GF-D8 (cell line): ENCODE measurements around the gene MIAT.
"Not testable (repeated sequence)": the region's sequence is repeated elsewhere in the genome, so short reads cannot be mapped to it uniquely, and the experiment has no call there.

Experiments
- DNase-seq: peaks from one replicate; lab custom pipeline; 2025; lab: John Stamatoyannopoulos, UW

MIAT gene

DNA sequence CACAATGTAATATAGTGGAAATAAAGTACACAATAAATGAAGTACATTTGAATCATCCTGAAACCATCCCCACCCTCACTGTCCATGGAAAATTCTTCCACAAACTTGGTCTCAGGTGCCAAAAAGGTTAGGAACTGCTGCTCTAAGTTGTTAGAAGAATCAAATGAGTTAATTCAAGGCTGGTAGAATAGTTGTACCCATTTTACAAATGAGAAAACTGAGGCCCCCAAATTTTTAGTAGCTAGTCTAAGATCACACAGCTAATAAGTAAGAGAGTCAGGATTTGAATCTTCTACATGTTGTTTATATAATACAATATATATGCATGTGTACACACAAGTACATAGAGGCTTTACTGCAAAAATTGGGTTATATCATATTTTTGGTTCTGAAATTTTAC, 43.1 kb downstream of the MIAT start:
- DNase-seq = no peak

DNA sequence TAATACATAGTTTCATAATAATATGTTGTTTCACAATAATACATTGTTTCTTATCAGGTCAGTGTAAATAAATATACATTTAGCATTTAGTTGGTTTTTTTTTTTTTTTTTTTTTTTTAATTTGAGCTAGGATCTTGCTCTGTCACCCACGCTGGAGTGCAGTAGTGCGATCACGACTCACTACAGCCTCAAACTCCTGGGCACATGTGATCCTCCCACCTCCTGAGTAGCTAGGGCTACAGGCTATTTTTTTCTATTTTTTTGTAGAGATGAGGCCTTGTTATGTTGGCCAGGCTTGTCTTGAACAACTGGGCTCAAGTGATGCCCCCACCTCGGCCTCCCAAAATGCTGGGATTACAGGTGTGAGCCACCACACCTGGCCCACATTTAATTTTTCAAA, 43.5 kb downstream of the MIAT start:
- DNase-seq = no peak

DNA sequence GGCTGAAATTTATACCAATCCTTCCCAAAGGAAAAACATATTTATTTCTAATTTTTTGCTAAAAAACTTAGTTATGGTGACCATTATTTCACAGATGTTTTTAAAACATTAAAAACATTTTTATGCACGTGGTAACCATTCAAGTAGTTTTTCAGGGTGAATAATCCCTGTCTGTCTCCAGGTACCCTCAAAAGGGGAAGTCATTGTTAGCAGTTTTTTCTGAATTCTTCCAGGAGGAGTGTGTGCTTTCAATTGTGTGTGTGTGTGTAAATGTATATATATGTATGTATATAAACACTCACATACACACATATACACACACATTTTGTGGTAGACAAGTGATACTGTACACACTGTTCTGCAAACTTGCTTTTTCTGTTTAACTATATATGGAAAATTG, 43.9 kb downstream of the MIAT start:
- DNase-seq = no peak

DNA sequence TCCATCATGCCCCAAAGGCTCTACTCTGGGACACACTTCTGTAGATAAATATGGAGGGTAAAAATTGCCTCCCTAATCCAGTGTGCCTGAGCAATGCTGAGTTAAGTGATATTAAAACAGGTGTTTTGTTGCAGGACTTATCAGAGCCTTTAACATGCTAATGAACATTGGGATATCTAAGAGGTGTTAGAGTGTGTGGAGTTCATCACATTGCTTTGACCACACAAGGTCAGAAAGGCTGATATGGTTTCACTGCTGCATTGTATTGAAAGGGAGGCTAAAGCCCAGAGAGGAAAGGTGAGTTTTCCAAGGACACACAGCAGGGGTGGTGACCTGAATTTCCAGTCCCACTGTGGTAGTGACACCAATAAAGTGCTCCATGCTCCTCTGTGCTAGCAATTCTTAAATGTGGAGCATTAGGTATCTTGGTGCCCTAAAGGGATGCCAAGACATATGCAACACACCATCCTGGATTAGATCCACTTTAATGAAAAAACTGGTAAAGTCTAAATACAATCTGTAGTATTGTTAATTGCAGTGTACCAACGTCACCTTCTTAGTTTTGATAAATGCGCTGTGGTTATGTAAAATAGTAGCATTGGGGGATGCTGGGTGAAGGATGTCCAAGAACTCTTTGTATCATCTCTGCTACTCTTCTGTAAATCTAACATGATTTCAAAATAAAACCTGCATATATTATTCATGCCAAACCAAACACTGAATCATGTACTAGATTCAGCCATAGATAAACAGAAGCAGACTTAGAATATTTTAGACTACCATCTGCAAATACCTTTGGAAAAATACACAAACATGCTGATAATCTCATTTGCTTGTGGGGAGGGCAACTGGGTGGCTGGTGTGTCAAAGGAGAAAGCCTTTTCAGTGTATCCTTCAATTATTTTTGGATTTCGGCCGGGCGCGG, 45.8 kb downstream of the MIAT start:
- no peak for DNase-seq

DNA sequence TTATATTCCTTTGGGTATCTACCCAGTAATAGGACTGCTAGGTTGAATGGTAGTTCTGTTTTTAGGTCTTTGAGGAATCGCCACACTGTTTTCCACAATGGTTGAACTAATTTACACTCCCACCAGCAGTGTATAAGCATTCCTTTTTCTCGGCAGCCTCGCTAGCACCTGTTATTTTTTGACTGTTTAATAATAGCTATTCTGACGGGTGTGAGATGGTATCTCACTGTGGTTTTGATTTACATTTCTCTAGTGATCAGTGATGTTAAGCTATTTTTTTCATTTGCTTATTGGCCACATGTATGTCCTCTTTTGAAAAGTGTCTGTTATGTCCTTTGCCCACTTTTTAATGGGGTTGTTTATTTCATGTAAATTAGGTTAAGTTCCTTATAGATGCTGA, 48.0 kb downstream of the MIAT start:
- DNase-seq = not testable (repeated sequence)

DNA sequence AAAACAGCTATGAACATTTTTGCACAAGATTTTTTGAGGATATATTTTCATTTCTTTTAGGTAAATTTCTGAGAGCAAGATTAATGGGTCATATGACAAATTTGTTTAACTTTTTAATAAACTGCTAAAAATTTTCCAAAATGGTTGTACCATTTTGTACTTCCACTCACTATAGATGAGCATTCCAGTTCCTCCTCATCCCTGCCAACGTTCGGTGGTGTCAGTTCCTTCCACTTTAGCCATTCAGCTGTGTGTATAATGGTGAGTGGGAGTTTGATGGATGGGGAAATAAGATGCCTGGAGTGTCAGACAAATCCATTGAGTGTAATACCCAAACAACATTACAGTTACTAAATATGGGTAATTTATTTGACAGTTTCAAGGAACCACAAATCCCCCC, 49.7 kb downstream of the MIAT start:
- no peak for DNase-seq

DNA sequence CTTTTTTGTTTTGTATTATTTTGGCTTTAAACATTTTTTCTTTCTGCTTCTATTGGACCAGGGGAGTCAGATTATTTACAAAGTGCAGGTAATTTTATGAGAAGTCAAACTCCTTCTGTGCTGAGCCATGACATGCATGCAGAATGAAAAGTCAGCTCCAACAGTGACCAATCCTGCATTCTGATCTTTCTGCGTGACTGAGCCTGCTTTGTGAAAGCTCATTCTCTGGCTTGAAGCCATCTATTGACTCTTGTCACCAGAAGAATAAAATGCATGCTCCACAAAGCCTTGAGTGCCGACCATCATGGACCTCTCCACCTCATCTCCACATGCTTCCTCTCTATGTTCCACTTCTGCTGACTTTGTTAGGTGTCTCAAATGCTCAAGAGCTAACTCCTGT, 50.2 kb downstream of the MIAT start:
- DNase-seq = no peak

DNA sequence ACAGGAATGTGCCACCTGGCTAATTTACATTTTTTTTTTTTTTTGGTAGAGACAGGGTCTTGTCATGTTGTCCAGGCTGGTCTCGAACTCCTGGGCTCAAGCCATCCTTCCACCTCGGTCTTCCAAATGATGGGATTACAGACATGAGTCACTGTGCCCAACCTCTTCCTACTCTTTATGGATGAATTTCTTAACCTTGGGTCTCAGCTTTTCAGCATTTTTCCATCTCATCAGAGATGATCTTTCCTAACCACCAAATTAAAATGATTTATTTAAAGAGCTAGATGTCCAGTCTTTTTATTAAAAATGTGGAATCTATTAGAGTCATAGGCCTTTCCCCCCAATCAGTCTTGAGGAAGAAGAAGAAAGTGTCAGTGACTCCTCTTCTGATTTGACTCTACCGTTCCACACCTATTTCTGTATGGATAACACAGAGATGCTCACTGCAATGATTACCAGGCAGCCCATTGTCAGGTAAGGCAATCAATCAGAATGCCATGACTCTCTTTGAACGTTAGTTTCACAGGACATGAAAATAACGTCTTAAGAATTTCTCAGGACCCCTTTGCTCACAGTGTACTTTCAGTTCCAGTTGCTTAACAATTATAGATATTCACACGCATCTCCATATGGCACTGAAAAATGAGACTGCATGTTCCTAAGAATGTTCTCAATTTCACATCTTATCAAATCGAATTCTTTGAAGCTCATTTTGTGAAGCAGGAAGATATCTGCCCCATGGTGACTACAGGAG, 51.0 kb downstream of the MIAT start:
- DNase-seq = no peak

DNA sequence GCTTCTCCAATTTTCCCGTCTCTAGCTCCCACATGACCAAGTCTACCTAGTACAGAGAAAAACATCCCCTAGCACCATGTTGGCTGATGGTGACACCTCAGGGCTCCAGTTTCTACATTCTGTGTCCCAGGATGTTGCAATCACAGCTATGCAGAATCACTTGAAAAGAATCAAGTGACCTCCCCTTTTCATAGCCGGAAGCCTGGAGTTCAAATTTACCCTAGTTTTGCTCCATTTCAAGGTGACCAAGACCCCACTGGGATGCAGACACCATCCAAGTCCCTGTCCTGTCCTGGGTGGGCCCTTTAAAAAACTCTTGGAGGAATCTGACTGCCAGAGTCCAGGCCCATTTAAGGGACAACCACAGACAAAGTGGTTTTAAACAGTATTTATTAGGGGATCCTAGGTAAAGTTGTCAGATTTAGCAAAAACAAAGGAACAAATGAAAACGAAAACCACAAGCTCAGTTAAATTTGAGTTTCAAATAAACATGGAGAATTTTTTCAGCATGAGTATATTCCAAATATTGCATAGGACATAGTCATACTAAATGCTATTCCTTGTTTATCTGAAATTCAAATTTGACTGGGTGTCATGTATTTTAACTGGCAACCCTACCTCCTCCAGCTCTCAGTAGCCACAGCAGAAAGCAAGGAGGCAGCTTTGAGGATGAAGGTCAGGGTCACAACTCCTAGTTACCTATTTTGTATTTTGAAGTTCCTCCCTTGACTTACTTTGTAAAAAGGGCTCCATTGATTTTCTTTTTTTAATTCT, 52.4 kb downstream of the MIAT start:
- DNase-seq = no peak

DNA sequence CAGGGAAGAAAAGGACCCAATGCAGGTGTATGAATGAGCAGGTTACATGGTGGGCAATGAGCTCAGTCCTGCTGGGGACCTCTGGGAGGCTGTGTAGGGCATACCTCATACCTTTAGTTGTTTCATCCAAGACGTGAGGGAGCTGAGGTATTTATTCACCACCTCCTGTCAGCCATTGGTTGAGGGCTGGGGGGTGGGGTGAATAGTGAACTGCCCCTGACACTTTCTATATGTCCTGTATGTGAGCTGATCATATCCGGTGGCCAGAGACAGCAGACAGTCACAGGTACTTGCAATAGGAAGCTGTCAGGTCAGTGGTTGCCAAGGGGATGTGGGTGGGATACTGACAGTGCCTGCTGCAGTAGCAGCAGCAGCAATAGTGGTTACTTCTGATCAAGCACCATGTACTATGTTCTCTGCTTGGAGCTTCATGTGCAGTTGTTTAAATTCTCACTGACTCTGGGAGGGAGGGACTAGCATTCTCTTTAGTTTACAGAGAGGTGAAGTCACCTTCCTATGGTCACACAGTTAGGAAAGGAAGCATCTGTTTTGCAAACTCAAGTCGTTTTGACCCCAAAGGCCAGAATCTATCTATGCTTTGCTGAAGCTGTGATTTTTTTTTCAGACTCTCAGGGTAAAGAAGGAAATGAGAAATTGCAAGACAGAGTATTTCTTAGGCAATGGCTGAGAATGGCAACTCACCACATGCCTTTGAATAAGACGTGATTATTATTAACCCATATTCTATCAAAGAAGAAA, 54.0 kb downstream of the MIAT start:
- no peak for DNase-seq

DNA sequence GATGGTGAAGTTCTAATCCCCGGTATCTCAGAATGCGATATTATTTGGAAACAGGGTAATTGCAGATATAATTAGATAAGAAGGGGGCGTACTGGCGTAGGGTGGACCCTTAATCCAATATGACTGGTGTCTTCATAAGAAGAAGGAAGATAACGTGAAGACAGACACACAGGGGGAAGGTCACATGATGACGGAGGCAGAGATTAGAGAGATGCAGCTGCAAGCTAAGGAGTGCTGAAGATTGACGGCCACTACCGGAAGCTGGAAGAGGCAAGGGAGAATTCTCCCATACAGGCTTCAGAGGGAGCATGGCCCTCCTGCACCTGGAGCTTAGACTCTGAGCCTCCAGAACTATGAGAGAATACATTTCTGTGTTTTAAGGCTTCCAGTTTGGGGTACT, 54.8 kb downstream of the MIAT start:
- DNase-seq = no peak

DNA sequence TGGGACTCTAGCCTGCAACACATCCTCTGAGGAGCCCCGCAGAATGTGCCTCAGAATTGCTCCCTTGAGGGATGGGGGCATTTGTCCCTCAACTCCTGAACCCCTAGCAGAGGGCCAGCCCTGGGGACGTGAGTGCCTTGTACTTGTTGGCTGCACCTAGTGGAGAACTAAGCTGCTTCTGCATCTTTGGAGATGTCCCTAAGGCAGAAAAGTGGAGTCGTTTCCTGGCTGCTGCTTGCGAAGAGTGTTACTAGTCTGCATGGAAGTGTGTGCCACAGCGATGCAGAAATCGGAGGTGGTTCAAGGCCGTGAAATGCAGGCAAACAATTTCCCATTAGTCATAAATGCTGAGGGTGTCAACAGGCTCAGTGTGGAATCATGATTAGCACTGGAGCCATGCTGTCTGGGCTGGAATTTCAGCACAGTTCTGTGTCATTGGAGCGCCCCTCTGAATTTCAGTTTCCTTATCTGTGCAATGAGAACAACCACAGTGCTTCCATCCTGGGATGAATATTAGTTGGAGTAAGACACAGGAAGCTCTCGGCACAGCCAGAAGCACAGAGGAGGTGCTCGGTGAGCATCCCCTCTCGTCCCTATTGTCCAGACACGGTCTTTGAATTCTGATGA, 56.5 kb downstream of the MIAT start:
- DNase-seq = no peak

DNA sequence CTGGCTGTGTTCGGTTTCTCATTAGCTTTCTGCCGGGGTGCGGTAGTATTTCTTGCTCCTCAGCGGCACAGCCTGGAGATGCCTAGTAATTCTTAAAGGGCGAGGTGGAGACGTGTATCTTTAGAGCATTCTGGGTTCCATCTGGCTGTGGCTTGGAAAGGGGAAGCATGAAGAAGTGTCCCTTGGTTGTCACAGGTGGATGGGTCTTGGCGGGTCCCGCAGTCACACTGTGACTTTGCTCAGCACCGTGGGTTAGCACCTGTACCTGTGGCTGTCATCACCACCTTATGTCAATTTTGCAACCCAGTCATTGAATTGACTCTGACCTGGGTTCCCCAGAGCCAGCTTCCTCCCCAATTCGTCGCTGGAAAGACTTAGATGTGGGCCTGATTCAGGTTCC, 57.6 kb downstream of the MIAT start:
- DNase-seq = no peak

DNA sequence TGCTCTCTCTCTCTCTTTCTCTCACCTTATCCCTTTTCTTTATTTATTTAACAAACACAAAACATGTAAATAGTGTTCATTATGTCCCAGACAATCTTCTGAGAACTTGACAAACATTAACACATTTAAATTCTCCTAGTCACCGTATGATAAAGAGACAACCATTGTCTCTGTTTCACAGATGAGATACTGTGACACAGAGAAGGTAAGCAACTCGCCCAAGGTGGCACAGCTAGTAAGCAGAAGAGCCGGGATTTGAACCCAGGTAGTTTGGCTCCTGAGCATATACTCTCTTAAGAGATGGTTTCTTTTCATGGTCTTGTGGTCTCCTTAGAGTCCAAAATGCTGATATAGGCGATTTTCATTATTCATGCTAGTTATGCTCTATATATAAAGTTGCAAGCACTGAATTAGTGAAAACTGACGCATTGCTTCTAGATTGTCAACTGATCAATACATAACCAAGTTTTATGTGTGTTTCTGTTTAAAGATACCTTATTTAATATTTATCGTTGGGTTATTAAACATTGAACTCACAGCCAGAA, 58.1 kb downstream of the MIAT start:
- no peak for DNase-seq

DNA sequence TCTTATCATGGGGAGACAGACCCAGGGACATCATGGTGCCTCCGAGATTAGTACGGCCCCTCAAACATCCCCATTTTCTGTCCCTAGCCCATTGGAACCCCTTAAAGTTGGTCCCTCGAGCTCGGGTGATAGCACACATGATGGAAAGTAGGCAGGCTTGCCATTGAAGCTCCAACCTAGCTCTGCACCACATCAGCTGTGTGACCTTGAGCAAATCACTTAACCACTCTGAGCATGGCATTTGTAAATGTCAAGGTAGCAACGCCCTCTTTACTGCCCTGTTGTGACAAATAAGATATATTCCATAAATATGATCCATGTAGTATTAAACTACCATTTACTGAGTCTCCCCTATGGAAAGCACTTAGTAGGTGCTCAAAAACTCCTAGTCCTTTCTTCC, 61.1 kb downstream of the MIAT start:
- DNase-seq = no peak

DNA sequence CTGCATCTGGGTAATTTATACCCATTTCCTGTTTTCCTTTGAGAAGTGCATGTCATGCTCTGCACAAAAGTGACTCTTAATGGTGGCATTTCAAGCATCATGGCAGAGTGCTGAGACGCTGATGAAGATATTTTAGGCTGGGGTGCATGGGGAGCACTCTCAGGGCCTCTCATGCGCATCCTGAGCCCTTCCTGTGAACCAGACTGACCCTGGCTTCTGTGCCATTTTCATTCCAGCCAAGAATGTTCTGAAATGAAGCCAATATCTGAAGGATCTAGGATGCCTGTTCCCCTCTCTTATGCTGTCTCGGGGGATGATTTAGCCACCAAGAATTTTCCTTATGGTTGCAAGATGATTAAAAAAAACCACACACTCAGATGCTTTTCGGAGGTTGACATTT, 61.5 kb downstream of the MIAT start:
- no peak for DNase-seq

DNA sequence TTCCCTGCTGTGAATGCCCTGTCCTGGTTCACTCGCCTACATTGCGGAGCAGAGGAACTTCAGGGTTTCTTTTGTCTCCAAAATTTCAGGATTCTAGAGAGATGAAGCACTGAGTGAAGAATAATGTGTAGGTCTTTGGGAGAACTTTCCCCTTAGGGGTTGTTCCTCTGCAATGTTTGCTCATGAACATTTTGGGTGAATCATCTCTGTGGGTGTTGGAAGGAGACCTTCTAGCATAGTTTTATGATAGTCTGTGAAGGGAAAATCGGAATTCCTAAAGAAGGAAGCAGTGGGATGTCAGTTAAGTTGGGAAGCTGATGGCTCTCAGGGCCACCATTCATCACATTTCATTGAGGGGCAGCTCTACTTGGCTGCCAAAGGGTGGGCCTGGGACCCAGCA, 64.8 kb downstream of the MIAT start:
- no peak for DNase-seq

DNA sequence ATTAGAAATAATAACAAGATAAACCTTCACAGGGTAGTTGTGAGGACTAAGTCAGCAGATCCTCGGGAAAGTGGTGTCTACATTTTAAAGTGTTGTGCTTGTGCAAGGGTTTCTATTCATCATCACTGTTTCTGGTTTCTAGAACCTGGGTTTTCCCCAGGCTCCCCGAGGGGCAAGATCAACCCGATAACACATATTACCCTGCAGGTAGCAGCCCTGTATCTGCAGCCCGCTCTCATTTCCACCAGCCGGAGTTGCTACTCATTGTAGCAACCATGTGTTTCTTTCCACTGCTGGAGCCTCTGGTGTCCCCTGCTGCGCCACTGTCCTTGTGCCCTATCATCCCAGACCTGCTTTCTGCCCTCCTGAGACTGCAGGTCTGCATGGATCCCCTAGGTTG, 67.0 kb downstream of the MIAT start:
- DNase-seq = no peak

DNA sequence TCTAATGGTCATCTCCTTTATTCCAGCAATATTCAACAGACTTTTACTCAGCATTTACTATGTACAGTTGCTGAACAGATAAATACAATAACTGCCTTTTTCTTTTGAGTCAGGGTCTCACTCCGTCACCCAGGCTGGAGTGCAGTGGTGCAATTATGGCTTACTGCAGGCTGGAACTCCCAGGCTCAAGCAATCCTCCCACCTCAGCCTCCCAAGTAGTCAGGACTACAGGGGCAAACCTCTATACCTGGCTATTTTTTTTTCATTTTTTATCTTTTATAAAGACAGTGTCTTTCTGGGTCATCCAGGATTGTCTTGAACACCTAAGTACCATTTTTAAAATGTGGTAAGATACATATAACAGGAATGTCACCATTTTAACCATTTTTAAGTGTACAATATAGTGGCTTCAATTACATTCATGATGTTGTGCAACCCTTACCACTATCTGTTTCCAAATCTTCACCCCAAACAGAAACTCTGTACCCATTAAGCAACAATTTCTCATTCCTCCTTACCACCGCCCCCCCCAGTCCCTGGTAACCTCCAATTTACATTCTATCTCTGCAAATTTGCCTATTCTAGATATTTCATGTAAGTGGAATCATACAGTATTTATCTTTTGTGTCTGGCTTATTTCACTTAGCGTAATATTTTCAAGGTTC, 67.8 kb downstream of the MIAT start:
- DNase-seq = peak; percentile 39
